IMR-90 (cell line): ENCODE results near the gene ZNF556.

Experiments
- BHLHE40 ChIP-seq: fragments of 150-350 bp; IDR thresholded peaks from 2 replicates; pipeline ENCODE4 v1.6.1; 2016; ENCODE audit warnings: mild to moderate bottlenecking, low read depth, low read length
- ELK1 ChIP-seq: fragments of 150-350 bp; IDR thresholded peaks from 2 replicates; pipeline ENCODE4 v1.6.1; 2016; ENCODE audit warnings: low read depth, mild to moderate bottlenecking, low read length, moderate library complexity, borderline replicate concordance
- FOS ChIP-seq: fragments of 150-350 bp; IDR thresholded peaks from 2 replicates; pipeline ENCODE4 v1.6.1; 2016; ENCODE audit warnings: low read depth, low read length
- MXI1 ChIP-seq: IDR thresholded peaks from 2 replicates; pipeline ENCODE4 v1.6.1; 2012; ENCODE audit warnings: low read depth, mild to moderate bottlenecking, low read length, moderate library complexity, borderline replicate concordance
- RAD21 ChIP-seq: IDR thresholded peaks from 2 replicates; pipeline ENCODE4 v1.6.1; 2012; ENCODE audit warnings: low read length, improper control_type of control experiment
- SMC3 ChIP-seq: fragments of 150-350 bp; IDR thresholded peaks from 2 replicates; pipeline ENCODE4 v1.6.1; 2016; ENCODE audit warnings: low read depth, mild to moderate bottlenecking, antibody characterized with exemption, low read length, moderate library complexity
- TF ChIP-seq, protein P1 (sequence below): conservative IDR thresholded peaks from 2 replicates; pipeline ENCODE4 v1.5.1; 2012; ENCODE audit warnings: mild to moderate bottlenecking, low read depth, low read length, improper control_type of control experiment

GRCh38 chr19:2827840-2828489 is 39.2 kb upstream of the ZNF556 start:
- TF ChIP-seq, protein P1, sequence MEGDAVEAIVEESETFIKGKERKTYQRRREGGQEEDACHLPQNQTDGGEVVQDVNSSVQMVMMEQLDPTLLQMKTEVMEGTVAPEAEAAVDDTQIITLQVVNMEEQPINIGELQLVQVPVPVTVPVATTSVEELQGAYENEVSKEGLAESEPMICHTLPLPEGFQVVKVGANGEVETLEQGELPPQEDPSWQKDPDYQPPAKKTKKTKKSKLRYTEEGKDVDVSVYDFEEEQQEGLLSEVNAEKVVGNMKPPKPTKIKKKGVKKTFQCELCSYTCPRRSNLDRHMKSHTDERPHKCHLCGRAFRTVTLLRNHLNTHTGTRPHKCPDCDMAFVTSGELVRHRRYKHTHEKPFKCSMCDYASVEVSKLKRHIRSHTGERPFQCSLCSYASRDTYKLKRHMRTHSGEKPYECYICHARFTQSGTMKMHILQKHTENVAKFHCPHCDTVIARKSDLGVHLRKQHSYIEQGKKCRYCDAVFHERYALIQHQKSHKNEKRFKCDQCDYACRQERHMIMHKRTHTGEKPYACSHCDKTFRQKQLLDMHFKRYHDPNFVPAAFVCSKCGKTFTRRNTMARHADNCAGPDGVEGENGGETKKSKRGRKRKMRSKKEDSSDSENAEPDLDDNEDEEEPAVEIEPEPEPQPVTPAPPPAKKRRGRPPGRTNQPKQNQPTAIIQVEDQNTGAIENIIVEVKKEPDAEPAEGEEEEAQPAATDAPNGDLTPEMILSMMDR, result no peak
- TF ChIP-seq MXI1 (no peak), RAD21 (no peak), ELK1 (no peak), FOS (no peak), SMC3 (no peak), BHLHE40 (no peak)
